GM18517 (cell line): ENCODE measurements around the gene SRGAP3.

Experiments used
- ATAC-seq: cut with Tn5 transposase; IDR thresholded peaks from one replicate; pipeline ENCODE4 v1.9.1; 2021; ENCODE audit warnings: mild to moderate bottlenecking, moderate library complexity; ENCODE audit not compliant: unreplicated experiment

SRGAP3 gene

GRCh38 chr3:9030034-9030433 is 219.4 kb downstream of the SRGAP3 start:
- ATAC-seq: no peak

GRCh38 chr3:9028134-9028533 is 221.3 kb downstream of the SRGAP3 start:
- ATAC-seq: no peak

GRCh38 chr3:9026320-9027045 is 223.0 kb downstream of the SRGAP3 start:
- no peak for ATAC-seq

DNA sequence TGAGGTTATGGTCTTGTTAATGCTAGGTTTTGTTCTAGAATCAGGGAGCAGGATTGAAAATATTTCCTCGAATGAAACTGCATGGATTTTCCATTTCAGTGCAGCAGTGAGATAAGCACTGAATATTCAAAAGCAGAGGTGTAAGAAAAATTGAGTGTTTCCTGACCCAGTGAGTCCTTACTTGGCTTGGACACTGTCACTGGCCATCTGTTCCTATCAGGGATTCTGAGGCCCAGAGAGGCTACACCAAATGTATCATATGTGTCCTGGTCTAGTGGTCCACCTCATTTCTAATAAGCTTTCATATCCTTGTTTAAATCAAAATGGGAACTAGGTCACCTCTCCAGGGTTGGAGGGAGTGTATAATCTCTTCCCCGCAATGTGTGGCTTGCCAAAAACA is 225.1 kb downstream of the SRGAP3 start:
- no peak for ATAC-seq

DNA sequence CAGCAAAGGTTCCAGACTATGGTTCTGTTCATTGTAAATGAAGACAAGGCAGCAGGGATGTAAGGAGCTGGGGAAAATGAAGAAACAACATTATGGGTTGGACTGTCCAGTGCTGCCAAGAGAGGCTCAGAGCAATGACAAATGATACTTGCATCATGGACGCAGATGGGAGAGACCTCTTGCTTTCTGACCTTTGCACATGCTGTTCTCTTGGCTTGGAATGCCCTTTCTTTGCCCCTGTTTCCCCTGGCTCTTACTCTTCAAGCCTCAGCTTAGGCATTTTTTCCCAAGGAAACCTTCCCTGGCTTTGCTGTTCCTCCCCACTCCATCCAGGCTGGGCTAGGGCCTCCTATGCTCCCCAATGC is 226.2 kb downstream of the SRGAP3 start:
- ATAC-seq: no peak

- no peak for ATAC-seq
Measured at GRCh38 chr3:9022305-9023225, 226.9 kb downstream of the SRGAP3 start.

DNA sequence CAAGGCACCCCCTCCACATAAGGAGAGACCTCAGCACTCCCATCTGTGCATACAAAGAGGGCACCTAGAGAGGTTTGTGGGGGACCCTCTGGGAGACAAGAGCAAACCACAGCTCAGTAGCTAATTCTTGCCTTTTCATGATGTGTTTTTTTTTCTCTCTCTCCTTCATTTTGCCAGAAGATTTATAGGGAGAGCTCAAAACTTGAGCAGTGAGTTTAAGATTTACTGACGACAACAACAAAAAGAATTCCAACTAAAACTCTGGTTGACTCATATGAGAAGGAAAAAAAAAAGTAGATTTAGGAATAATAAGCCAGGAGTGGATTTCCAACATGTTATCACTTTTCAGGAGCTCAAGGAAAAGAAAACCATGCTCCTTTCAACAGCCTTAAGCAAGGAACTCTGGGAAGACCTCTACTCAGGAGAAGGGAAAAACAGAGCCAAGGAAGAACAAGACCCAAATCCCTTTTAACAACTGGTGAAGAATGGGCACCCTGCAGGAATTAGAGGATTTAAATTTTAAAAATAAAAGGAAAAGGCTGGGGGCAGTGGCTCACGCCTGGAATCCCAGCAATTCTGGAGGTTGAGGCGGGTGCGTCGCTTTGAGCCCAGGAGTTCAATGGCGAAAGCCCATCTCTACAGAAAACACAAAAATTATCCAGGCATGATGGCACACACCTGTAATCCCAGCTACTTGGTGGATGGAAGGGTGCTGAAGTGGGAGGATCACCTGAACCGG is 228.0 kb downstream of the SRGAP3 start:
- ATAC-seq: no peak

DNA sequence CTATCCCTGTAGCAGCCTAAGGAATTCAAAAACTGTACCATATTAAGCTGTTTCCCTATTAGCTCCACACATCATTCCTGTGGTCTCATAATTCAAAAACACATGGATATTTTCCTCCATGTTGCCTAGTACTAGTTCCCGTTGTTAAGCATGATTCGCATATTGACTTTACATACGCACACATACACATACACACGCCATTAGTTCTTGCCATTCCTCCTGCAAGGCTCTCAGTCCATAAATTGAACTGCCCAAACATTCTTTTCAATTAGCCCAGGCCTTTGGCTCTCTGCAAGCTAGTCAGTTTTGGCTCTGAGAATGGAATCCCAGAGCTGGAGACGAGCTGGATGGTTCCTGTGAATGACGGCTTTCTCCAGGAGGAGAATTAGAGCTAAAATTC is 229.0 kb downstream of the SRGAP3 start:
- ATAC-seq: no peak

GRCh38 chr3:9019259-9019961 is 230.0 kb downstream of the SRGAP3 start:
- no peak for ATAC-seq

- no peak for ATAC-seq
Measured at GRCh38 chr3:9015250-9015649, 234.2 kb downstream of the SRGAP3 start.

DNA sequence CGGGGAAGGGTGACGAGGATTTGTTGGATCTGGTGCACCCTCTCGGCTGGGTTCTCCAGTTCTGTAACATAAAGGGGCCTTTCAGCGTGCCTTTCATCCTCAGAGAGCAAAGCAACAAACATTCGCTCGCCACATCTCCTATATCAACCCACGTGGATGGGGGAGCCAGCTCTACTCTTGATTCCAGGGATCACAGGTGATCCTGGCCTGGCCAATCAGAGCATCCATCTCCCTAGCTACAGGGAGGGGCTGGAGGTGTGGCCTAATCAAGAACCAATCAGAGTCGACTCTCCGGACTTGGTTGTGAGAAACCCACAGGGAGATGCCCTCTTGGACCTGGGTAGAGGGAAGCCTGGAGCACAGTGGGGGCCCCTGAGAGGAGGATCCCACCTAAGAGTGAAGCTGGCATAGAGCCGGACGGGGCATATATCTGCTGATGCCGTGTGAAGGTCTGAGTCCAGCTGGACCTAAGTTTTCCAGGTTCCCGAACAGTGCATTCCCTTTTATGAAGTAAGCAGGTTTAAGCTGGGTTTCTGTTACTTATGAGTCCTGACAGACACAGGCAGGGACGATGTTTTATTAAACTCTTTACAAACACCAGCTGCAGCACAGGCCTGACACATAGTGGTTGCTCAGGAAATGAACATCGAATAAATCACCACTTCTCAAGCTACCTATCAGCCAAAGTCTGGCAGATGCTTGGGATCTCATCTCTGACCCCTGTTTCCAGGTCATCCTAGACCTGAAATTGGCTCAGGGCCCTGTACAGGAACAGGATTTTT is 235.5 kb downstream of the SRGAP3 start:
- ATAC-seq: no peak

DNA sequence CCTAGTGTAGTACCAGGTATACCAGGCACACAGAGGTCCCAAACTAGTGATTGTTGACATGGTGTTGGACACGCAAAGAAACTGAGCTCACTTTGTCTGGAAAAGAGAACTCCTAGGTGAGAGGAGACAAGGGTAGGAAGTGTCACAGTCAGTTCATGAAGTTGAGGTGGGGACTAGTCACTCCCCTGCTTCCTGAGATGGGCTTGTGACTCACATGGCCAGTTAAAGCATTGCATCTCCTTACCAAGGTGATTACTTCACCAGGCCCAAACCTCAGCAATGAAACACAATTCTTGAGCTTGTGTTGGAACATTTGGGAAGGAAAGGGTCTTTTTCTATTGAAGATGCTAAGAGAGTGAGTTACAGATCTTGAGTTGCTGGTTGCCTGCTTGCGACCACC is 236.9 kb downstream of the SRGAP3 start:
- no peak for ATAC-seq

DNA sequence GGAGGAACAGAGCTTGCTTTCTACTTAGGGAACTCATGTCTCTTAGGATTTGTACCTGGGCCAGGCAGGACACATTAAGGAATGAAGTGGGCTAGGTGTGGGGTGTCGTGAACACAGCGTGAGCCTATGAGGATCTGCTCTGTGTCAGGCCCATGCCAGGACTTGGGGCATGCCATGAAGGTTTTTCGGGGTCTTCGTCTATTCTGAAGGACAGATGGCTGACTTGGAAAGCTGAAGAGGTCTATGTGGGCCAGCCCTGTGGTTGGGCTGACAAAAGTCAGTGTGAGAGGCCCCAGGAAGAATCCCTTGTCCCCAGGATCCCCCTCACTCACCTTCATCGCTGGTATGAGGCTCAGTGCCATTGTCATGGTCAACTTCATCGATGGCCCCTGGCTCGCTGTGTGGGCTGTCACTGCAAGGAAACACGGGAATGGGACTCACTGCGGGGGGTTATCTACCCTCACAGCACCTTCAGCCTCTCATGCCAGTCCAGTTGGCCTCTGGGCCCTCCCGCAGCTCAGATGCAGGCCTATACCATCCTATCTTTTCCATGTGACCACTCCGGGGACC is 239.4 kb downstream of the SRGAP3 start:
- no peak for ATAC-seq

DNA sequence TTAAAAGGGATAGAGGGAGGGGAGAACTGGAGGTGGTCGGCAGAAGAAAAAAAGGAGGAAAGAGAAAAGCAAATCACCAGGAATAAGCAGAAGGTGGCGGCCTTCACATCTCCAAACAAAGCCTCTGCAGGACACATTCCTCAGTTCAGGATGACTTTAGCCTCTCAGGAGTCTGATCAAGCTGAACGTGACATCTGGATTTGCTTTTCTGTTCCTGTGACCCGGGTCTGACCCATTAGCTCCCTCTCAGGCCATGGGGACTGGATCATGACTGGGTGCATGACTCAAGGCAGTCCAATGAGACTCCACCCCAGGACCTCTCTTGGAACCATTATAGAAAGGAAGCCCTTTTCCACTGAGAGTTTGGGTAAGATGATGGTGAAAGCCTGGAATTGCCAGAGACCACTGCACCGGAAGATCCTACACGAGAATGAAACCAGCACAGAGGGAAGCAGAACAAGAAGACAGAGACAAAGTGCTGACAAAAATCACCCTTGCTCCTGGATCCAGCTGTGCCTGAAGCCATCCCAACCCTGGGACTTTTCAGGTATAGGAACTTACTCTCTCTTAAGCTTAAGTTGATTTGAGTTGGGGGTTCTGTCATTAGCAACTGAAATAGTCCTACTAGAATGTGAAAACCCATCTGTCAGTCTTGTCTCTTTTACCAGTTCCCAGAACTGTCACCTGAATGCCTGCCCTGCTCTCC is 240.7 kb downstream of the SRGAP3 start:
- ATAC-seq: no peak

DNA sequence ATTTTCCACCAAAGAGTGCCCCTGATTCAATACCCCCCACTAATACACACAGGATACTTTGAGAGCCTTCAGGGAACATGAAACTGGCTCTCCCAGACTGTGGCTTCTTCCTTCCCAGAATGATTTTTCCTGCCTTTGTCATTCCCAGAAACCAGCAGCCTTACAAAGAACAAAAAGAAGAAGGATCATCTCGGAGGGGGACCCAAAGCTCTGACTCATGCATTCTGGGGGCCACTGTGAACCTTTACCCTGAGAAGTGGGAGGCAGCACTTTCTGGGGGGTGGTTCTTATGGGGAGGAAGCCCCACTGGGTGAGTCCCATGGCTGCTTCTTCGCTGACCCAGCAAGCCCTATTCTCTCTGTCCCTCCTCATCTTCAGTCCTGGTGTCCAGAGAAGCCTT is 241.5 kb downstream of the SRGAP3 start:
- no peak for ATAC-seq

DNA sequence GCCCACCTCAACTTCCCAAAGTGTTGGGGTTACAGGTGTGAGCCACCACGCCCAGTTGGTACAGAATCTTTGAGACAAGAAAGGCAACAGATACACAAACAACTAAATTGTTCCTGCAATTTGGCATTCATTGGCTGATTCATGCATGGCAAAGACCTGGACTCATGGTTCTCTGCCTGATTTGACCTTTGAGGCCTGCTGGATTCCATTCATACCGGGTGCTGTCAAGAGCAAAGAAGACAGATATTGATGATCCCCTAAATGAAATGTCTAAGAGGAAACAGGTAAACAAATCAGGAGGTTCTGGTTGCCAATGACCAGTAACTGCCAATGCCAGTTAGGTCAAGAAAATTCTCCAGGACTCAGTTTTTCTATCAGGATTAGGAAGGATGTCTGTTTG is 242.2 kb downstream of the SRGAP3 start:
- ATAC-seq: no peak

DNA sequence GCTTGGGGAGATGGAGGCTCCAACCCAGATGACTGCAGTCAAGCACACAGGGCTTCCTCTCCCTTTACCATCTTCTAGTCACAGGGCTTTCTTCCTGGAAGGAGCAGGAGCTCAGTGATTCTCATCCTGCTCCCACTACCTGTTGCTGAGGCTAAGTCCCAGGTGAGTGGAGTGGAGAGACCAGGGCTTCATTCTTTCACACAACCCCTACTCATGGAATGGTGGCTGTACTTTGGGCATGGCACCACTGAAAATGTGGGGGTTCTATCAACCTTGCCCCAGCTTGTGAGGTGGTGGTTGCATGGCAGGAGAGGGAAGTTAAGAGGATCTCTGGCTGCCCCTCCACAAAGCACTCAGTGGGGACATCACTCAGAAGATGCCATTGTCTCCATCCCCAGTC is 249.4 kb downstream of the SRGAP3 start:
- no peak for ATAC-seq

GRCh38 chr3:8997151-8997550 is 252.3 kb downstream of the SRGAP3 start:
- ATAC-seq: no peak

DNA sequence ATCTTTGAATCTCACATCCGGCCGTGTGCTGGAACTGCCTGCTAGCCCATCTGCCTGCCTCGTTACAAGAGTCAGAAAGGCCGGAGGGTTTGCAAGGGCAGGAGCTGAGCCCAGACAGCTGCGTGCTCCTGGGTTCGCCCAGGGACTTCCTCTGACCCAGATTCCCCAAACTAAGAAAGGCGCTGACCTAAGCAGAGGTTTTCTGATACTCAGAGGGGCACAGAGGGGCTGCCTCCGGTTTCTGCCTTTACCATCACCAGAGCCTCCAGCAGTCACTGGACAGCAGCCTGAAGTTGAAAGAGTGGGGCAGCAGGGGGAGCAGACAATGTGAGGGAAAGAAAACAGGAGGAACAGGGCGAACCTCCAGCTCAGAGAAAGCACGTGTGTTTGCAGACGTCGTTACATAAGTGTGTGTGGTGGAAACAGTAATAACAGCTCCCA is 252.7 kb downstream of the SRGAP3 start:
- no peak for ATAC-seq
